GM23338 (cell line): ENCODE measurements around the gene PUS1. TPM values are rescaled to one million over a fixed set of nuclear protein-coding genes. Genes with fewer than 3 reads are reported as not detected.
A peak's percentile ranks its signal among the peaks of the same experiment; 100 is the strongest.

Experiments
- ATAC-seq: fragments of 200-7000 bp; cut with Tn5 transposase; 3 replicates; pipeline ENCODE4 v1.9.1; 2020
- DNase-seq: peaks from one replicate; pipeline ENCODE4 v3.0.0-alpha.2; 2015; ENCODE audit warnings: low spot score
- H2AFZ ChIP-seq: fragments of 200-600 bp; sonication (generic); 2 replicates; pipeline ENCODE4 v1.8.0; 2016; ENCODE audit warnings: antibody characterized with exemption, mild to moderate bottlenecking, moderate library complexity
- H3F3A ChIP-seq: fragments of 200-600 bp; sonication (generic); replicated peaks from 2 replicates; pipeline ENCODE4 v1.8.0; 2017; ENCODE audit warnings: antibody characterized with exemption, mixed run types, low read depth
- H3K27ac ChIP-seq: fragments of 200-600 bp; sonication (generic); 2 replicates; pipeline ENCODE4 v1.6.1; 2016; ENCODE audit warnings: low read depth
- H3K27me3 ChIP-seq: fragments of 200-600 bp; sonication (generic); 2 replicates; pipeline ENCODE4 v1.8.0; 2016; ENCODE audit warnings: mild to moderate bottlenecking, mixed run types, moderate library complexity; ENCODE audit not compliant: insufficient read depth
- H3K36me3 ChIP-seq: fragments of 200-600 bp; sonication (generic); 2 replicates; pipeline ENCODE4 v1.8.0; 2016; ENCODE audit warnings: mild to moderate bottlenecking; ENCODE audit not compliant: insufficient read depth
- H3K4me1 ChIP-seq: fragments of 200-600 bp; sonication (generic); 2 replicates; pipeline ENCODE4 v1.8.0; 2016; ENCODE audit warnings: mild to moderate bottlenecking, moderate library complexity; ENCODE audit not compliant: insufficient read depth
- H3K4me2 ChIP-seq: fragments of 200-600 bp; sonication (generic); 2 replicates; pipeline ENCODE4 v1.7.1; 2017; ENCODE audit warnings: mixed run types
- H3K4me3 ChIP-seq: fragments of 200-600 bp; sonication (generic); 2 replicates; pipeline ENCODE4 v1.6.1; 2016; ENCODE audit warnings: mixed run types
- H3K79me2 ChIP-seq: fragments of 200-600 bp; sonication (generic); replicated peaks from 2 replicates; pipeline ENCODE4 v1.8.0; 2017; ENCODE audit warnings: mild to moderate bottlenecking; ENCODE audit not compliant: insufficient read depth
- H3K9me2 ChIP-seq: fragments of 200-600 bp; sonication (generic); 2 replicates; pipeline ENCODE4 v1.8.0; 2017; ENCODE audit not compliant: insufficient read depth
- H4K20me1 ChIP-seq: fragments of 200-600 bp; sonication (generic); replicated peaks from 2 replicates; pipeline ENCODE4 v1.8.0; 2017; ENCODE audit warnings: mild to moderate bottlenecking; ENCODE audit not compliant: insufficient read depth
- H3K27ac Mint-ChIP-seq: 2 replicates; pipeline ENCODE4 v1.8.0; 2020; ENCODE audit warnings: inconsistent platforms, mild to moderate bottlenecking, moderate library complexity, mixed read lengths
- H3K27me3 Mint-ChIP-seq: 3 replicates; pipeline ENCODE4 v1.8.0; 2022; ENCODE audit warnings: low read depth, mild to moderate bottlenecking, moderate library complexity, mixed read lengths, inconsistent platforms; ENCODE audit not compliant: insufficient read depth, poor library complexity
- H3K36me3 Mint-ChIP-seq: 3 replicates; pipeline ENCODE4 v1.8.0; 2021; ENCODE audit warnings: low read depth, mild to moderate bottlenecking, inconsistent platforms, moderate library complexity, mixed read lengths
- H3K4me1 Mint-ChIP-seq: 3 replicates; pipeline ENCODE4 v1.8.0; 2020; ENCODE audit warnings: mild to moderate bottlenecking, inconsistent platforms, mixed read lengths
- H3K4me3 Mint-ChIP-seq: 3 replicates; pipeline ENCODE4 v1.8.0; 2021; ENCODE audit warnings: moderate library complexity, mild to moderate bottlenecking, inconsistent platforms, mixed read lengths
- H3K9me3 Mint-ChIP-seq: 3 replicates; pipeline ENCODE4 v1.8.0; 2020; ENCODE audit warnings: moderate library complexity, mild to moderate bottlenecking, inconsistent platforms, mixed read lengths
- CREB1 ChIP-seq: fragments of 250-450 bp; sonication (Bioruptor Pico); IDR thresholded peaks from 2 replicates; pipeline ENCODE4 v1.5.0; 2020; ENCODE audit warnings: low read depth, mild to moderate bottlenecking, moderate library complexity
- EZH2 ChIP-seq: fragments of 200-600 bp; sonication (generic); IDR thresholded peaks from one replicate; pipeline ENCODE4 v1.8.0; 2017; ENCODE audit warnings: antibody characterized with exemption, mild to moderate bottlenecking, low read depth; ENCODE audit not compliant: unreplicated experiment
- EZH2phosphoT487 ChIP-seq: fragments of 200-600 bp; sonication (generic); IDR thresholded peaks from one replicate; pipeline ENCODE4 v1.8.1; 2018; ENCODE audit warnings: antibody characterized with exemption; ENCODE audit not compliant: unreplicated experiment
- JUNB ChIP-seq: IDR thresholded peaks from one replicate; pipeline ENCODE4 v1.6.1; 2016; ENCODE audit warnings: antibody characterized with exemption; ENCODE audit not compliant: unreplicated experiment
- NANOG ChIP-seq: IDR thresholded peaks from 2 replicates; pipeline ENCODE4 v1.6.1; 2016; ENCODE audit warnings: antibody characterized with exemption, borderline replicate concordance
- POLR2AphosphoS5 ChIP-seq: IDR thresholded peaks from 2 replicates; pipeline ENCODE4 v1.6.1; 2016; ENCODE audit warnings: antibody characterized with exemption, low read depth
- STAT1 ChIP-seq: IDR thresholded peaks from one replicate; pipeline ENCODE4 v1.6.1; 2016; ENCODE audit warnings: antibody characterized with exemption; ENCODE audit not compliant: unreplicated experiment
- ZNF114 ChIP-seq: fragments of 250-450 bp; sonication (Bioruptor Pico); IDR thresholded peaks from 2 replicates; pipeline ENCODE4 v1.5.0; 2020; ENCODE audit warnings: mild to moderate bottlenecking, moderate library complexity
- ZNF331 ChIP-seq: fragments of 250-450 bp; sonication (Bioruptor Pico); IDR thresholded peaks from 2 replicates; pipeline ENCODE4 v1.5.0; 2020; ENCODE audit warnings: low read depth, mild to moderate bottlenecking, moderate library complexity
- polyA plus RNA-seq: library from polyadenylated mRNA; unstranded; fragments of >200 nt; fragmentation: Nextera tagmentation; extraction: Ambion mirVana; gene quantifications from 2 replicates; pipeline ENCODE4 v1.2.1, GENCODE V29; 2016
- total RNA-seq: library from RNA; depleted of rRNA; stranded (reverse); fragments of >200 nt; shearing (Covaris generic); gene quantifications from 2 replicates; pipeline ENCODE4 v1.2.3, GENCODE V29; 2014
- TF ChIP-seq, protein P1 (sequence below), 2 experiments: fragments of 200-600 bp in 1 of 2; sonication (generic) in 1 of 2; conservative IDR thresholded peaks; 2 replicates each; pipeline versions ENCODE4 v1.5.1 to v1.6.1; 2016 to 2017; ENCODE audit warnings: antibody characterized with exemption in 2 of 2, low read depth in 2 of 2, mild to moderate bottlenecking in 2 of 2, moderate library complexity in 1 of 2
- TF ChIP-seq, protein P2 (sequence below): fragments of 250-450 bp; sonication (Bioruptor Pico); IDR thresholded peaks from 2 replicates; pipeline ENCODE4 v1.5.0; 2020; ENCODE audit warnings: mild to moderate bottlenecking, moderate library complexity
- TF ChIP-seq, protein P3 (sequence below): IDR thresholded peaks from one replicate; pipeline ENCODE4 v1.6.1; 2018; ENCODE audit warnings: antibody characterized with exemption; ENCODE audit not compliant: unreplicated experiment
- TF ChIP-seq, protein P4 (sequence below): IDR thresholded peaks from 2 replicates; pipeline ENCODE4 v1.6.1; 2016; ENCODE audit warnings: antibody characterized with exemption

The PUS1 gene
- total and polyA plus RNA-seq, 2 experiments from 2014 or later = 52.4 to 73.0 TPM

DNA sequence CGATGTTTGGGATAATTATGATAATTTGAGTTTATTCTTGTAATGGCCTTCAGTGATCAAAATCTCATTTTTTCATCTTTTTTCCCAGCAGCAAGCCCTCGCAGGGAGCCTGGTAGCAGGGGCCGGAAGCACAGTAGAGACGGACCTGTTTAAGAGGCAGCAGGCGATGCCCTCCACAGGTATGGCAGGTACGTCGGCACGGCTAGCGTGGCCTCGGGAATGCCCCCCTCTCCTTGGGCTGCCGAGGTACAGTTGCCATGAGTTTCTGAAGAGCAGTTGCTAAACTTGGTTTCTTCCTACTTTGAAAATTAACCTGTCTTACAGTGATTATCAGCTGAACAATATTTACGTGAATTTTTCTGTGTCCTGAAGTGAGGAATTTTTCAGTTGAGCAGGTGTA is 50.5 kb downstream of the PUS1 start:
- H4K20me1 ChIP-seq = peaks cover 11% of the 10 kb centered on the region
- H3K4me3 ChIP-seq = no peak overlapping the region
- H3K4me2 ChIP-seq = no peak overlapping the region
- Mint-ChIP-seq H3K4me1 (peaks cover 3% of the 10 kb centered on the region; the same call in 2 of the 3 replicates), H3K27me3 (peaks cover 3% of the 10 kb centered on the region), H3K27ac (no peak overlapping the region), H3K36me3 (peaks cover 28% of the 10 kb centered on the region), H3K4me3 (no peak overlapping the region), H3K9me3 (no peaks in the 10 kb centered on the region)
- no peaks in the 10 kb centered on the region for H3K4me1 ChIP-seq
- H3K36me3 ChIP-seq = peaks cover 2% of the 10 kb centered on the region; the same call in 1 of the 2 replicates
- no peaks in the 10 kb centered on the region for H3K27me3 ChIP-seq
- H2AFZ ChIP-seq = no peak overlapping the region
- ATAC-seq (no peak), DNase-seq (no peak)
- H3K27ac ChIP-seq = peak overlapping the region; percentile 43; the same call in 1 of the 2 replicates
- H3F3A ChIP-seq = 0 out of 2 replicates have a peak, but pooled peaks cover 4% of the 10 kb centered on the region
- no peaks in the 10 kb centered on the region for H3K9me2 ChIP-seq
- TF ChIP-seq ZNF331 (no peak), STAT1 (no peak), POLR2AphosphoS5 (no peak), JUNB (no peak), NANOG (no peak), ZNF114 (no peak), EZH2phosphoT487 (no peak), CREB1 (CRISPR knock-in tag) (no peak), EZH2 (no peak)
- TF ChIP-seq, protein P1, sequence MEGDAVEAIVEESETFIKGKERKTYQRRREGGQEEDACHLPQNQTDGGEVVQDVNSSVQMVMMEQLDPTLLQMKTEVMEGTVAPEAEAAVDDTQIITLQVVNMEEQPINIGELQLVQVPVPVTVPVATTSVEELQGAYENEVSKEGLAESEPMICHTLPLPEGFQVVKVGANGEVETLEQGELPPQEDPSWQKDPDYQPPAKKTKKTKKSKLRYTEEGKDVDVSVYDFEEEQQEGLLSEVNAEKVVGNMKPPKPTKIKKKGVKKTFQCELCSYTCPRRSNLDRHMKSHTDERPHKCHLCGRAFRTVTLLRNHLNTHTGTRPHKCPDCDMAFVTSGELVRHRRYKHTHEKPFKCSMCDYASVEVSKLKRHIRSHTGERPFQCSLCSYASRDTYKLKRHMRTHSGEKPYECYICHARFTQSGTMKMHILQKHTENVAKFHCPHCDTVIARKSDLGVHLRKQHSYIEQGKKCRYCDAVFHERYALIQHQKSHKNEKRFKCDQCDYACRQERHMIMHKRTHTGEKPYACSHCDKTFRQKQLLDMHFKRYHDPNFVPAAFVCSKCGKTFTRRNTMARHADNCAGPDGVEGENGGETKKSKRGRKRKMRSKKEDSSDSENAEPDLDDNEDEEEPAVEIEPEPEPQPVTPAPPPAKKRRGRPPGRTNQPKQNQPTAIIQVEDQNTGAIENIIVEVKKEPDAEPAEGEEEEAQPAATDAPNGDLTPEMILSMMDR (conservative IDR thresholded peaks at IDR 0.05; ENCODE audit: low read depth in 2 of 2) = no peak
- TF ChIP-seq, protein P2, sequence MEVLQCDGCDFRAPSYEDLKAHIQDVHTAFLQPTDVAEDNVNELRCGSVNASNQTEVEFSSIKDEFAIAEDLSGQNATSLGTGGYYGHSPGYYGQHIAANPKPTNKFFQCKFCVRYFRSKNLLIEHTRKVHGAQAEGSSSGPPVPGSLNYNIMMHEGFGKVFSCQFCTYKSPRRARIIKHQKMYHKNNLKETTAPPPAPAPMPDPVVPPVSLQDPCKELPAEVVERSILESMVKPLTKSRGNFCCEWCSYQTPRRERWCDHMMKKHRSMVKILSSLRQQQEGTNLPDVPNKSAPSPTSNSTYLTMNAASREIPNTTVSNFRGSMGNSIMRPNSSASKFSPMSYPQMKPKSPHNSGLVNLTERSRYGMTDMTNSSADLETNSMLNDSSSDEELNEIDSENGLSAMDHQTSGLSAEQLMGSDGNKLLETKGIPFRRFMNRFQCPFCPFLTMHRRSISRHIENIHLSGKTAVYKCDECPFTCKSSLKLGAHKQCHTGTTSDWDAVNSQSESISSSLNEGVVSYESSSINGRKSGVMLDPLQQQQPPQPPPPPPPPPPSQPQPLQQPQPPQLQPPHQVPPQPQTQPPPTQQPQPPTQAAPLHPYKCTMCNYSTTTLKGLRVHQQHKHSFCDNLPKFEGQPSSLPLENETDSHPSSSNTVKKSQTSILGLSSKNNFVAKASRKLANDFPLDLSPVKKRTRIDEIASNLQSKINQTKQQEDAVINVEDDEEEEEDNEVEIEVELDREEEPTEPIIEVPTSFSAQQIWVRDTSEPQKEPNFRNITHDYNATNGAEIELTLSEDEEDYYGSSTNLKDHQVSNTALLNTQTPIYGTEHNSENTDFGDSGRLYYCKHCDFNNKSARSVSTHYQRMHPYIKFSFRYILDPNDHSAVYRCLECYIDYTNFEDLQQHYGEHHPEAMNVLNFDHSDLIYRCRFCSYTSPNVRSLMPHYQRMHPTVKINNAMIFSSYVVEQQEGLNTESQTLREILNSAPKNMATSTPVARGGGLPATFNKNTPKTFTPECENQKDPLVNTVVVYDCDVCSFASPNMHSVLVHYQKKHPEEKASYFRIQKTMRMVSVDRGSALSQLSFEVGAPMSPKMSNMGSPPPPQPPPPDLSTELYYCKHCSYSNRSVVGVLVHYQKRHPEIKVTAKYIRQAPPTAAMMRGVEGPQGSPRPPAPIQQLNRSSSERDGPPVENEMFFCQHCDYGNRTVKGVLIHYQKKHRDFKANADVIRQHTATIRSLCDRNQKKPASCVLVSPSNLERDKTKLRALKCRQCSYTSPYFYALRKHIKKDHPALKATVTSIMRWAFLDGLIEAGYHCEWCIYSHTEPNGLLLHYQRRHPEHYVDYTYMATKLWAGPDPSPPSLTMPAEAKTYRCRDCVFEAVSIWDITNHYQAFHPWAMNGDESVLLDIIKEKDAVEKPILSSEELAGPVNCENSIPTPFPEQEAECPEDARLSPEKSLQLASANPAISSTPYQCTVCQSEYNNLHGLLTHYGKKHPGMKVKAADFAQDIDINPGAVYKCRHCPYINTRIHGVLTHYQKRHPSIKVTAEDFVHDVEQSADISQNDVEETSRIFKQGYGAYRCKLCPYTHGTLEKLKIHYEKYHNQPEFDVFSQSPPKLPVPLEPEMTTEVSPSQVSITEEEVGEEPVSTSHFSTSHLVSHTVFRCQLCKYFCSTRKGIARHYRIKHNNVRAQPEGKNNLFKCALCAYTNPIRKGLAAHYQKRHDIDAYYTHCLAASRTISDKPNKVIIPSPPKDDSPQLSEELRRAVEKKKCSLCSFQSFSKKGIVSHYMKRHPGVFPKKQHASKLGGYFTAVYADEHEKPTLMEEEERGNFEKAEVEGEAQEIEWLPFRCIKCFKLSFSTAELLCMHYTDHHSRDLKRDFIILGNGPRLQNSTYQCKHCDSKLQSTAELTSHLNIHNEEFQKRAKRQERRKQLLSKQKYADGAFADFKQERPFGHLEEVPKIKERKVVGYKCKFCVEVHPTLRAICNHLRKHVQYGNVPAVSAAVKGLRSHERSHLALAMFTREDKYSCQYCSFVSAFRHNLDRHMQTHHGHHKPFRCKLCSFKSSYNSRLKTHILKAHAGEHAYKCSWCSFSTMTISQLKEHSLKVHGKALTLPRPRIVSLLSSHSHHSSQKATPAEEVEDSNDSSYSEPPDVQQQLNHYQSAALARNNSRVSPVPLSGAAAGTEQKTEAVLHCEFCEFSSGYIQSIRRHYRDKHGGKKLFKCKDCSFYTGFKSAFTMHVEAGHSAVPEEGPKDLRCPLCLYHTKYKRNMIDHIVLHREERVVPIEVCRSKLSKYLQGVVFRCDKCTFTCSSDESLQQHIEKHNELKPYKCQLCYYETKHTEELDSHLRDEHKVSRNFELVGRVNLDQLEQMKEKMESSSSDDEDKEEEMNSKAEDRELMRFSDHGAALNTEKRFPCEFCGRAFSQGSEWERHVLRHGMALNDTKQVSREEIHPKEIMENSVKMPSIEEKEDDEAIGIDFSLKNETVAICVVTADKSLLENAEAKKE = no peak
- TF ChIP-seq, protein P3, sequence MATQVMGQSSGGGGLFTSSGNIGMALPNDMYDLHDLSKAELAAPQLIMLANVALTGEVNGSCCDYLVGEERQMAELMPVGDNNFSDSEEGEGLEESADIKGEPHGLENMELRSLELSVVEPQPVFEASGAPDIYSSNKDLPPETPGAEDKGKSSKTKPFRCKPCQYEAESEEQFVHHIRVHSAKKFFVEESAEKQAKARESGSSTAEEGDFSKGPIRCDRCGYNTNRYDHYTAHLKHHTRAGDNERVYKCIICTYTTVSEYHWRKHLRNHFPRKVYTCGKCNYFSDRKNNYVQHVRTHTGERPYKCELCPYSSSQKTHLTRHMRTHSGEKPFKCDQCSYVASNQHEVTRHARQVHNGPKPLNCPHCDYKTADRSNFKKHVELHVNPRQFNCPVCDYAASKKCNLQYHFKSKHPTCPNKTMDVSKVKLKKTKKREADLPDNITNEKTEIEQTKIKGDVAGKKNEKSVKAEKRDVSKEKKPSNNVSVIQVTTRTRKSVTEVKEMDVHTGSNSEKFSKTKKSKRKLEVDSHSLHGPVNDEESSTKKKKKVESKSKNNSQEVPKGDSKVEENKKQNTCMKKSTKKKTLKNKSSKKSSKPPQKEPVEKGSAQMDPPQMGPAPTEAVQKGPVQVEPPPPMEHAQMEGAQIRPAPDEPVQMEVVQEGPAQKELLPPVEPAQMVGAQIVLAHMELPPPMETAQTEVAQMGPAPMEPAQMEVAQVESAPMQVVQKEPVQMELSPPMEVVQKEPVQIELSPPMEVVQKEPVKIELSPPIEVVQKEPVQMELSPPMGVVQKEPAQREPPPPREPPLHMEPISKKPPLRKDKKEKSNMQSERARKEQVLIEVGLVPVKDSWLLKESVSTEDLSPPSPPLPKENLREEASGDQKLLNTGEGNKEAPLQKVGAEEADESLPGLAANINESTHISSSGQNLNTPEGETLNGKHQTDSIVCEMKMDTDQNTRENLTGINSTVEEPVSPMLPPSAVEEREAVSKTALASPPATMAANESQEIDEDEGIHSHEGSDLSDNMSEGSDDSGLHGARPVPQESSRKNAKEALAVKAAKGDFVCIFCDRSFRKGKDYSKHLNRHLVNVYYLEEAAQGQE = no peak
- TF ChIP-seq, protein P4, sequence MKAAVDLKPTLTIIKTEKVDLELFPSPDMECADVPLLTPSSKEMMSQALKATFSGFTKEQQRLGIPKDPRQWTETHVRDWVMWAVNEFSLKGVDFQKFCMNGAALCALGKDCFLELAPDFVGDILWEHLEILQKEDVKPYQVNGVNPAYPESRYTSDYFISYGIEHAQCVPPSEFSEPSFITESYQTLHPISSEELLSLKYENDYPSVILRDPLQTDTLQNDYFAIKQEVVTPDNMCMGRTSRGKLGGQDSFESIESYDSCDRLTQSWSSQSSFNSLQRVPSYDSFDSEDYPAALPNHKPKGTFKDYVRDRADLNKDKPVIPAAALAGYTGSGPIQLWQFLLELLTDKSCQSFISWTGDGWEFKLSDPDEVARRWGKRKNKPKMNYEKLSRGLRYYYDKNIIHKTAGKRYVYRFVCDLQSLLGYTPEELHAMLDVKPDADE = no peak
- H3K79me2 ChIP-seq = peaks cover 46% of the 10 kb centered on the region
